Measurements from ENCODE around the gene IER2. TPM values are rescaled to one million over a fixed set of nuclear protein-coding genes. Genes with fewer than 3 reads are reported as not detected.
A peak's percentile ranks its signal among the peaks of the same experiment; 100 is the strongest.

Gene IER2
- total RNA-seq, 2 experiments from 2014 or later = 64.3 to 79.5 TPM

GRCh38 chr19:13150931-13151604 is 857 bp downstream of the IER2 start:
- H3K79me2 ChIP-seq (ENCODE audit: insufficient read depth, low read depth, low read length) = peaks cover 41% of the 10 kb centered on the region
- H2AFZ ChIP-seq (ENCODE audit: low read length) = no peak overlapping the region
- TF ChIP-seq EZH2phosphoT487 (IDR thresholded peaks at IDR 0.05; ENCODE audit: borderline replicate concordance, low read depth, low read length) (no peak), CTCF (conservative IDR thresholded peaks at IDR 0.05; ENCODE audit: low read length) (no peak)
- ChIA-PET CTCF (ENCODE audit: unreplicated experiment) (no interaction called here), POLR2A (interaction anchor here (0.6 to 1.1 kb wide), 3 partner anchors 13 to 17 kb away, joined by 3 read pairs; no protein-coding TSS in a partner anchor)
- DNase-seq (ENCODE audit: low spot score) = peak; percentile 34
- H3K4me2 ChIP-seq (ENCODE audit: low read length) = peak overlapping the region; percentile 92
- H3K27ac ChIP-seq (ENCODE audit: low read depth, low read length, poor library complexity, severe bottlenecking) = peak overlapping the region; percentile 100
- peak overlapping the region; percentile 97 for H3K4me3 ChIP-seq (ENCODE audit: low read depth, low read length, poor library complexity, severe bottlenecking)
- peaks cover 23% of the 10 kb centered on the region for H3K36me3 ChIP-seq (ENCODE audit: insufficient read depth, low read length)
- no TSS peak for BruUV-seq (replicated peaks)
- intact Hi-C loops (cut with micrococcal nuclease; ENCODE audit: unreplicated experiment) = loop anchor here (1.0 kb wide), 1 partner anchor 33 kb away; the partner anchor contains the start of gene NACC1
- H3K4me1 ChIP-seq (ENCODE audit: insufficient read depth, low read length, poor library complexity, severe bottlenecking) = peaks cover 14% of the 10 kb centered on the region
- H3K9me2 ChIP-seq (ENCODE audit: insufficient read depth, low read length) = no peaks in the 10 kb centered on the region
- no peaks in the 10 kb centered on the region for H3K9me3 ChIP-seq (ENCODE audit: low read length)
- 0 out of 2 replicates have a peak, but pooled peaks cover 5% of the 10 kb centered on the region for H4K20me1 ChIP-seq (ENCODE audit: insufficient read depth, low read length)

- no peak for TF ChIP-seq EZH2phosphoT487 (IDR thresholded peaks at IDR 0.05; ENCODE audit: borderline replicate concordance, low read depth, low read length)
- Histone ChIP-seq H2AFZ (ENCODE audit: low read length) (peak overlapping the region; percentile 13; the same call in 1 of the 2 replicates), H3K4me3 (ENCODE audit: low read depth, low read length, poor library complexity, severe bottlenecking) (peak overlapping the region; percentile 97), H3K4me1 (ENCODE audit: insufficient read depth, low read length, poor library complexity, severe bottlenecking) (peaks cover 21% of the 10 kb centered on the region), H3K79me2 (ENCODE audit: insufficient read depth, low read depth, low read length) (peaks cover 41% of the 10 kb centered on the region), H3K4me2 (ENCODE audit: low read length) (peak overlapping the region; percentile 96), H3K9me3 (ENCODE audit: low read length) (no peaks in the 10 kb centered on the region), H3K36me3 (ENCODE audit: insufficient read depth, low read length) (peaks cover 23% of the 10 kb centered on the region), H3K9me2 (ENCODE audit: insufficient read depth, low read length) (no peaks in the 10 kb centered on the region), H3K27ac (ENCODE audit: low read depth, low read length, poor library complexity, severe bottlenecking) (peak overlapping the region; percentile 100), H4K20me1 (ENCODE audit: insufficient read depth, low read length) (0 out of 2 replicates have a peak, but pooled peaks cover 5% of the 10 kb centered on the region)
- CTCF ChIA-PET (ENCODE audit: unreplicated experiment) = interaction anchor here (0.5 to 1.3 kb wide), 6 partner anchors 47 to 90 kb away, joined by 3 to 8 read pairs (median 3); no protein-coding TSS in a partner anchor
- BruUV-seq (replicated peaks) = no TSS peak
- POLR2A ChIA-PET = interaction anchor here (0.5 to 1.6 kb wide), 10 partner anchors 9 to 220 kb away, joined by 3 to 13 read pairs (median 3); no protein-coding TSS in a partner anchor
- intact Hi-C loops (cut with micrococcal nuclease; ENCODE audit: unreplicated experiment) = loop anchor here (2.0 kb wide), 1 partner anchor 15 kb away; no protein-coding TSS in a partner anchor
- peak; percentile 98 for DNase-seq (ENCODE audit: low spot score)
These were observed 1.6 kb downstream of the IER2 start for GRCh38 chr19:13151605-13152355.

GRCh38 chr19:13152356-13152973 is 2.3 kb downstream of the IER2 start:
- CTCF ChIA-PET (ENCODE audit: unreplicated experiment) = interaction anchor here (0.6 to 1.3 kb wide), 5 partner anchors 30 to 58 kb away, joined by 3 to 8 read pairs (median 3); no protein-coding TSS in a partner anchor
- peak overlapping the region; percentile 97 for H3K4me3 ChIP-seq (ENCODE audit: low read depth, low read length, poor library complexity, severe bottlenecking)
- H3K4me1 ChIP-seq (ENCODE audit: insufficient read depth, low read length, poor library complexity, severe bottlenecking) = peaks cover 28% of the 10 kb centered on the region
- peak overlapping the region; percentile 100 for H3K27ac ChIP-seq (ENCODE audit: low read depth, low read length, poor library complexity, severe bottlenecking)
- H3K4me2 ChIP-seq (ENCODE audit: low read length) = peak overlapping the region; percentile 96
- POLR2A ChIA-PET = interaction anchor here (0.5 to 1.6 kb wide), 12 partner anchors 8 to 220 kb away, joined by 3 to 13 read pairs (median 3); no protein-coding TSS in a partner anchor
- intact Hi-C loops (cut with micrococcal nuclease; ENCODE audit: unreplicated experiment) = loop anchor here (2.0 kb wide), 1 partner anchor 14 kb away; no protein-coding TSS in a partner anchor
- H3K36me3 ChIP-seq (ENCODE audit: insufficient read depth, low read length) = peaks cover 23% of the 10 kb centered on the region
- no peaks in the 10 kb centered on the region for H3K9me2 ChIP-seq (ENCODE audit: insufficient read depth, low read length)
- peaks cover 41% of the 10 kb centered on the region for H3K79me2 ChIP-seq (ENCODE audit: insufficient read depth, low read depth, low read length)
- H4K20me1 ChIP-seq (ENCODE audit: insufficient read depth, low read length) = 0 out of 2 replicates have a peak, but pooled peaks cover 5% of the 10 kb centered on the region
- peak overlapping the region; percentile 13; the same call in 1 of the 2 replicates for H2AFZ ChIP-seq (ENCODE audit: low read length)
- DNase-seq (ENCODE audit: low spot score) = no peak
- TF ChIP-seq EZH2phosphoT487 (IDR thresholded peaks at IDR 0.05; ENCODE audit: borderline replicate concordance, low read depth, low read length) (no peak), CTCF (conservative IDR thresholded peaks at IDR 0.05; ENCODE audit: low read length) (no peak)
- BruUV-seq (replicated peaks) = TSS peak; percentile 84
- no peaks in the 10 kb centered on the region for H3K9me3 ChIP-seq (ENCODE audit: low read length)
